Measurements from ENCODE around the gene AKT3. TPM values are rescaled to one million over a fixed set of nuclear protein-coding genes. Genes with fewer than 3 reads are reported as not detected.

The AKT3 gene
- total and polyA plus RNA-seq, 7 donors: 2.1 to 105 (median 66.4) TPM

- Histone ChIP-seq H3K27me3 (no peaks in the 10 kb centered on the region), H3K9me3 (no peaks in the 10 kb centered on the region), H3K4me3 (no peak overlapping the region), H3K4me1 (no peaks in the 10 kb centered on the region), H3K27ac (no peak overlapping the region), H3K36me3 (peaks cover 0 to 21% (median 7%) of the 10 kb centered on the region in 4 donors)
- 68 to 72% methylated on average over 7 of the region's 7 CpGs for WGBS, 2 donors
- intact Hi-C loops (cut with DNase I): no loop called here
- TF ChIP-seq POLR2A (IDR thresholded peaks at IDR 0.05) (no peak), POLR2AphosphoS5 (IDR thresholded peaks at IDR 0.05) (no peak), EP300 (IDR thresholded peaks at IDR 0.05) (no peak), CTCF (IDR thresholded peaks at IDR 0.05) (no peak)
- no peak for DNase-seq
Measured at GRCh38 chr1:243513726-243514491, 336.1 kb downstream of the AKT3 start.

GRCh38 chr1:243510928-243511327 is 339.1 kb downstream of the AKT3 start:
- intact Hi-C loops (cut with DNase I): no loop called here
- no peak for DNase-seq
- 91 to 94% methylated on average over 3 of the region's 3 CpGs for WGBS, 2 donors
- peaks cover 0 to 28% (median 7%) of the 10 kb centered on the region in 4 donors for H3K36me3 ChIP-seq
- H3K4me1 ChIP-seq: no peaks in the 10 kb centered on the region
- no peaks in the 10 kb centered on the region for H3K27me3 ChIP-seq
- no peak for TF ChIP-seq CTCF (IDR thresholded peaks at IDR 0.05)
- no peak for TF ChIP-seq EP300 (IDR thresholded peaks at IDR 0.05)
- no peak for TF ChIP-seq POLR2AphosphoS5 (IDR thresholded peaks at IDR 0.05)
- no peak for TF ChIP-seq POLR2A (IDR thresholded peaks at IDR 0.05)
- no peak overlapping the region for H3K4me3 ChIP-seq
- H3K27ac ChIP-seq: no peak overlapping the region
- H3K9me3 ChIP-seq: no peaks in the 10 kb centered on the region

GRCh38 chr1:243508943-243509342 is 341.1 kb downstream of the AKT3 start:
- Histone ChIP-seq H3K4me1 (no peaks in the 10 kb centered on the region), H3K36me3 (peaks cover 0 to 47% (median 12%) of the 10 kb centered on the region in 4 donors), H3K4me3 (no peak overlapping the region), H3K9me3 (no peaks in the 10 kb centered on the region), H3K27ac (no peak overlapping the region), H3K27me3 (no peaks in the 10 kb centered on the region)
- no peak for TF ChIP-seq CTCF (IDR thresholded peaks at IDR 0.05)
- no peak for TF ChIP-seq POLR2AphosphoS5 (IDR thresholded peaks at IDR 0.05)
- no peak for TF ChIP-seq POLR2A (IDR thresholded peaks at IDR 0.05)
- TF ChIP-seq EP300 (IDR thresholded peaks at IDR 0.05): no peak
- intact Hi-C loops (cut with DNase I): no loop called here
- DNase-seq: no peak
- WGBS, 2 donors: 93 to 100% methylated on average over 1 of the region's 1 CpG

GRCh38 chr1:243508303-243508713 is 341.7 kb downstream of the AKT3 start:
- H3K4me3 ChIP-seq: no peak overlapping the region
- TF ChIP-seq CTCF (IDR thresholded peaks at IDR 0.05) (no peak), POLR2A (IDR thresholded peaks at IDR 0.05) (no peak), POLR2AphosphoS5 (IDR thresholded peaks at IDR 0.05) (no peak)
- no peaks in the 10 kb centered on the region for H3K27me3 ChIP-seq
- intact Hi-C loops (cut with DNase I): no loop called here
- peaks cover 0 to 54% (median 12%) of the 10 kb centered on the region in 4 donors for H3K36me3 ChIP-seq
- H3K27ac ChIP-seq: no peak overlapping the region
- no peak for DNase-seq
- 54 to 87% methylated on average over 9 of the region's 9 CpGs for WGBS, 2 donors
- H3K4me1 ChIP-seq: no peaks in the 10 kb centered on the region
- H3K9me3 ChIP-seq: no peaks in the 10 kb centered on the region

All from sigmoid colon (tissue), 7 donors.